Stimulated activated CD8-positive, alpha-beta memory T cell treated with anti-CD3 and anti-CD28 coated beads, Interleukin-7, amount 100 ng/mL, for 48 hours (primary cell): ENCODE data around the gene PCNT.

Experiments used
- DNase-seq, 2 donors: peaks; one replicate each; pipeline ENCODE4 v3.0.0-alpha.2; 2020; ENCODE audit warnings: low read depth in 1 of 2; ENCODE audit errors: extremely low read depth in 1 of 2

Gene PCNT

DNA sequence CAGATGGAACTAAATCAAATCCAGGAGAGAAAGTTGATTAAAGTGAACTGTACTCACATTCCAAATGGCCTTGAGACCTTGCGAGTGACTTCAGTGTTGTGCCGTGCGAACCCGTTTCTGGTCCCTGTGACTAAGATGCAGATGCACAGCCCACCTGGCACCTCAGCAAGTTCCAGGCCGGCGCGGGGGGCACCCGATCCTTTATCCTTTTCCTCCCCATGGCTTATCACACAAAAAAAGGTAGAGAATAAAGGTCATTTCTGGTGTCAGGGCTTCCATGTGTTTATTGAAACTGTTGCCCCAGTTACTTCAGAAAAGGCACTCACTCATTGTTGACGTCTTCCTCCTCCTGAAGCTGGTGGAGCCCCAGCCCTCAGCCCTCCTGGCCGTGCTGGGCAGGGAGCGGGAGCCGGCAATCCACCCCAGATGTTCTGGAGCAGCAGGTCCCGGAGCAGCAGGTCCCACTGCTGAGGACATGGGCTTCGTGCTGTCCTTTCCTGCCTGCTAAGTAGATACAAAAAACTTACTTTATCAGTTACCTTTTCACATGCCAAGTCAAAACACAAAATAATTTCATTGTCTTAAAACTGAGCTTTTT lies 53.0 kb downstream of the PCNT start:
- DNase-seq = no peak

DNA sequence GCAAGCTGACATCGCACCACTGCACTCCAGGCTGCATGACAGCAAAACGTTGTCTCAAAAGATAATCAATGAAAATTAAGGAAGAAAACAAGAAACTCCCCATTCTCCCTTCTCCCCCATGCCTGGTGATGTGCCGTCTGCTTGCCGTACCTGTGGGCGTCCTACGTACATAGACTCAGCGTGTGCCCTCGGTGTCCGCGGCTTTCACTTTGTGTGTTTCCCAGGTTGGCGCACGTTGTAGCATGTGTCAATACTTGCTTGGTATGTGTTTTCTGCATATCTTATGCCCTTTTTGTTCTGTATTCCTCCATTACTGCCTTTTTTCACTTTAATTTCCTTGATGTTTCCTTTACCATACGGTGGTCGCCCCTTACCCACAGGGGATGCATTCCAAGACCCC lies 53.8 kb downstream of the PCNT start:
- no peak for DNase-seq

DNA sequence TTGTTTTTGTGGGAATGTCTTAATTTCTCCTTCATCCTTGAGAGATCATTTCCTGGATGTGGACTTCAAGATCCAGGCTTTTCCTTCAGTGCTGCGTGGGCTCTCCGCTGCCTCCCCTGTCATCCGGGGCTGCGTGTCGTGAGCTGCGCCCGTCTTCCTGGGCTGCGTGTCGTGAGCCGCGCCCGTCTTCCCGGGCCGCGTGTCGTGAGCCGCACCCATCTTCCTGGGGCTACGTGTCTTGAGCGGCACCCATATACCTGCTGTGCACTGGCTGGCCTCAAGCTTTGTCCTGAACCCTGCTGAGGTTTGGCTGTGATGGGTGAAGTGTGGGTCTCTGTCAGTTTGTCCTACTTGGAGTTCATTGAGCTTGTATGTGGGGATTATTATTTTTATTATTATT lies 55.1 kb downstream of the PCNT start:
- no peak for DNase-seq

DNA sequence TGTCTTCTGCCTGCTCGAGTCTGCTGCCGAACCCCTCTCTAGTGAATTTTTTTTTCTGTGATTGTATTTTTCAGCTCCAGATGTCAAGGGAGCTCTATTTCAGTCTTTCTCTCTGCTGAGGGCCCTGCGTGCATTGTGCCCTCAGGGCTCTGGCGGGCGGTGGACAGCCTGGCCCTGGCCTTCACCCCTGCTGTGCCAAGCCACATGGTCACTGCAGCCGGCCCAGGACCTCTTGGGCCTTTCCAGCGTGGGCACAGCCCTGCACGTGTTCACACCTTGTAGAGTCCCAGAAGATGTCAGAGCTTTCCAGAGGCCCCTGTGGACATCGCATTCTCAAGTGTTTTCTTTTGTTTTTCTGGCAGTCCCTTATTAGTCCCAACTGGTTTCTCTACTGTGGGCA lies 55.7 kb downstream of the PCNT start:
- no peak for DNase-seq

DNA sequence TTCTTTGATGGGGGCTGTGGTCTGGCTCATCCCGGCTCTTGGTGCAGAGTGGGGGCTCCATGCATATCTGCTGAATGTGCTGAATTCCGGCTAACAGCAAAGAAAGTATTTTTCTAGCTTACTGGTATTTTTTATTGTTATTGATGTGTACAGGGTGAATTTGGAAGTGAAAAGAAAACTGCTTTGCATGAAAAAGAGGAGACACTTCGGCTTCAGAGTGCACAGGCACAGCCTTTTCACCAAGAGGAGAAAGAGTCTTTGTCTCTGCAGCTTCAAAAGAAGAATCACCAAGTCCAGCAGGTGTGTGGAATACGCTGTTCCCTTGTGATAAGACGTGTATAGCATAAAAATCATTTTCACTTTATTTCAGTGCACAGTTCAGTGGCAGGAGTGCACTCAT lies 57.6 kb downstream of the PCNT start:
- no peak for DNase-seq

DNA sequence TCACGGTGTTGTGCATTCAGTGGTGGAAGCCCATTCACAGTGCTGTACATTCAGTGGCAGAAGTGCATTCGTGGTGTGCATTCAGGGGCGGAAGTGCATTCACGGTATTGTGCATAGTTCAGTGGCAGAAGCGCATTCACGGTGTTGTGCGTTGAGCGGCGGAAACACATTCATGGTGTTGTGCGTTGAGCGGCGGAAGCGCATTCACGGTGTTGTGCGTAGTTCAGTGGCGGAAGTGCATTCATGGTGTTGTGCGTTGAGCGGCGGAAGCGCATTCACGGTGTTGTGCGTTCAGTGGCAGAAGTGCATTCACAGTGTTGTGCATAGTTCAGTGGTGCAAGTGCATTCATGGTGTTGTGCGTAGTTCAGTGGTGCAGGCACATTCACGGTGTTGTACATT lies 60.6 kb downstream of the PCNT start:
- DNase-seq = no peak

DNA sequence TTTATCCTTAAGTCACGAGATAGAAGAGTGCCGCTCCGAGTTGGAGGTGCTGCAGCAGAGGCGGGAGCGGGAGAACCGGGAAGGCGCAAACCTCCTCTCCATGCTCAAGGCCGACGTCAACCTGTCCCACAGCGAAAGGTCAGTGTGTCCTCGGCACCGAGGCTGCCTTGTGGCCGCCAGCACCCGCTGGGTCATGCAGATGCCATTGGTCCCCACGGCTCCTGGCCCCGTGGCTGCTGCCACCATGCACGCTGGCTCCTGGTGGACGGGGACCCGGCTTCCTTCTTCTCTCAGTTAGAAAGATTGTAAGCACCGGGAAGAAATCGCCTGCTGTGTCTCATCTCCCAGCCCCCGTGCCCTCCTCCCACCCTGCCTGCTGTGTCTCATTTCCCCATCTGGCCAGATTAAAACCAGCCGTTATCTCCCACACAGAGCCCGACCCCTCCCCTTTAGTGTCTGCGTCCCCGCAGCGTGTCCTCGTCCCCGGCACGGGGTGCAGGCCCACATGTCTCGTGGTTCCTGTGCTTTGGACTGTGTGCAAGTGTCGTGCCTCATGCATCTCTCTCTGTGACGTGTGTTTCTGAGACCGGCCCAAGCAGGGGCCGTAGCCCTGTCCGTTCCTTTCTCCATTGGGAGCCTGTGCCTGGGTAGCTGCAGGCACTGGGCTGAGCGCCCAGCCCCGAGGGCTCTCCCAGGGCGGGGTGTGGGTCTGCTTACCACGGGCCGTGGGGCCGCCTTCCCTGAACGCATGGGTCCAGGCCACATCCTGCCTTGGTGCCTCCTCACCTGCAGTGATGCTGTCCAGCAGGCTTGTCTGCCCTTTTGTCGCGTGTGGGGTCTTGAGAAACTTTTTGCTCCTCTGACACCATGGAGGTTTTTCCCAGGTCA lies 62.1 kb downstream of the PCNT start:
- no peak for DNase-seq

DNA sequence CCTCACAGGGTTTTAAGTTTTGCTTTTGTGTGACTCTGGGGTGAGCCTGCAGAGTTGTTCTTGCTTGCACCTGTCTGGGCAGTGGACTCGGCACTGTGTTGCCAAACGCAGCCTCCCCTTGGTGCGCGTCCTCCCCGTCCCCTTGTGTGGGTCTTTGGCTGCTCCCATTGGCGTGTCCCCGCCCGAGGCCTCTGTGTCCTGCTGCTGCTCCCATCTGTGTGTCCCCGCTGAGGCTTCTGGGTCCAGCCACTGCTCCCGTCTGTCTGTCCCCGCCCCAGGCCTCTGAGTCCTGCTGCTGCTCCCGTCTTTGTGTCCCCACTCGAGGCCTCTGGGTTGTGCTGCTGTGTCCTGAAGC lies 62.8 kb downstream of the PCNT start:
- DNase-seq = no peak

DNA sequence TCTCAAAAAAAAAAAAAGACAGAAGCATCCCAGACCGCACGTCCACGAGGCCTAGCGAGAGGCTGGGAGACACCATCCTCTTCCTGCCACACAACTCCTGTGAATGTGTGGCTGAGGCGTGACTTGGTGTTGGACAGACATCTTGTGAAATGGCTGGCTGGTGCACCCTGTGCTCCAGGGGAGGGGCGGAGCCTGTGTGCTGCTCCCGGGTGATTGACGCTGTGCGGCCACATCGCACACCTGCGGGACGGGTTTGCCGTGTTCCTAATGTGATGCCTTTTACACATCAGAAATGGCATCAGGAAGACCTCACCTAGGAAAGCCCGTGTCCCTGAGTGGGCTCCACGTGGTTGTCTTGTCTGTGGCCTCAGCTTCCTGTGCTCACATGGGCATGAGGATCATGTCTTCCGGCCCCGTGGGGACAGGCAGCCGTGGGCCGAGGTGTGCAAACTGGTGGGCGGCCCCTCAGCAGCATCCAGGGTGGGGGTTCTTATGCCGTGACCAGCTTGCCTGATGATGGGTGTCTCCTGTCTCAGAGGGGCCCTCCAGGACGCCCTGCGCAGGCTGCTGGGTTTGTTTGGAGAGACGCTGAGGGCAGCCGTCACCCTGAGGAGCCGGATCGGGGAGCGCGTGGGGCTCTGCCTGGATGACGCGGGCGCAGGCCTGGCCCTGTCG lies 64.4 kb downstream of the PCNT start:
- no peak for DNase-seq

DNA sequence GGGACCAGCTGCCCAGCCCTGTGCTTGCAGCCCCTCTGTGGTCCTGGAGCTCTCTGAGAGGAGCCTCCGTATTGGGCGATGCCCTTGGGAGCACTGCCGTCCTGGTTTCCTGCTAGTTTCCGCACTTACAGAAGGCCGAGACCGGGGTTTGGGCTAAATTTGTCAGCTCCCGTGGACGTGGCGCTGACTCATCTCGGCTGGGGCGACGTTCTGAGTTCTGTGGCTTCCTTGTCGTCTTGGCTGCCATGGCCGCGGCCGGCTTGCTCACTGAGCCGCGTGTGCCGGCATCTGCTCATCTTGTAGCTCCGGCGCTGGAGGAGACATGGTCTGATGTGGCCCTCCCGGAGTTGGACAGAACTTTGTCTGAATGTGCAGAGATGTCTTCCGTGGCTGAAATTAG lies 64.9 kb downstream of the PCNT start:
- DNase-seq = no peak

DNA sequence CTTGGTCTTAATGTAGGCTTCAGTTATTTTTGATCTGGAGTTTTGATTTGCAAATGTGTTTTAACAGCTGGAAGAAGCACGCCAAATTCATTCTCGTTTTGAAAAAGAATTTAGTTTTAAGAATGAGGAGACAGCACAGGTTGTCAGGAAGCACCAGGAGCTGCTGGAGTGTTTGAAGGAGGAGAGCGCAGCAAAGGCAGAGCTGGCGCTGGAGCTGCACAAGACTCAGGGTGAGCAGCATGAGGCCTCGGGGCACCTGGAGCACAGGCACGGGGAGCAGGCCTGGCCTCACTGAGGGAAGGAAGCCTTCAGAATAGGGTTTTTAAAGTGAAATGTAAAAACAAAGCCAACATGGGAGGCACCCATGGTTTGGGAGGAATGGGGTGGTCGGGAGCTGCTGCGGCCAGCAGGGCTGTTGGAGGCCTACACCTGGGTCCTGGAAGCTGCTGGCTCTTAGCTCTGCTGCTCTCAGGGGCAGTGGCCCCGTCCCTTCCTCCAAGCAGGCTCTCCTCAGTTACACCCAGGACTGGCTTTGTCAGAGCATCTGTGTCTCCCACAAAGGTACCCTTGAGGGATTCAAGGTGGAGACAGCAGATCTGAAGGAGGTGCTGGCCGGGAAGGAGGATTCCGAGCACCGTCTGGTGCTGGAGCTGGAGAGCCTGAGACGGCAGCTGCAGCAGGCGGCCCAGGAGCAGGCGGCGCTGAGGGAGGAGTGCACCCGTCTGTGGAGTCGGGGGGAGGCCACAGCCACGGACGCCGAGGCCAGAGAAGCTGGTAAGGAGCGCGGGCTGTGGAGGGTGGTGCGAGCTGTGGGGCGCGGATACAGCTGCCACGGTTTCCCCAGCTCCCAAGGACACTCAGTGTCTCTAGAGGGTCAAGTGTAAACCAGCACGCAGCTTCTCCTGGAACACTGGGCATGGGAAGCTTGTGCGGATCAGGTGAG lies 66.9 kb downstream of the PCNT start:
- no peak for DNase-seq

DNA sequence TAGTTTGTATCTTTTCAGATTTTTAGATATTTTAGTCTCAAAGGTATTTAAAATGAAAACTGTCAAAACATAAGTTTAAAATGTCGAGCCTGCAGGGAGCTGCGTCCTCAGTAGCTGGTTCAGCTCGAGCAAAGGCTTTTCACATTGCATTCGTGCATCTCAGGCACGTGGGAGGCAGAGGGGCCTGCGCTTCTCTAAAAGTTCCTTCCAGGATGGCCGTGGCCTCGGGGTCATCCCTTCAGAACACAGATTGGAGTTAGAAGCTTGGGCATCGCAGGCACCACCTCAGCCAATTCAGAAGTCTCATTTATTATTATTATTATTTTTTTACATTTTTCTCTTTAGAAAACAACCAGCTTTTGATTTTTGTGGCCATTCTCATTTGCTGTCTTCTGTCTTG lies 67.8 kb downstream of the PCNT start:
- DNase-seq = no peak

DNA sequence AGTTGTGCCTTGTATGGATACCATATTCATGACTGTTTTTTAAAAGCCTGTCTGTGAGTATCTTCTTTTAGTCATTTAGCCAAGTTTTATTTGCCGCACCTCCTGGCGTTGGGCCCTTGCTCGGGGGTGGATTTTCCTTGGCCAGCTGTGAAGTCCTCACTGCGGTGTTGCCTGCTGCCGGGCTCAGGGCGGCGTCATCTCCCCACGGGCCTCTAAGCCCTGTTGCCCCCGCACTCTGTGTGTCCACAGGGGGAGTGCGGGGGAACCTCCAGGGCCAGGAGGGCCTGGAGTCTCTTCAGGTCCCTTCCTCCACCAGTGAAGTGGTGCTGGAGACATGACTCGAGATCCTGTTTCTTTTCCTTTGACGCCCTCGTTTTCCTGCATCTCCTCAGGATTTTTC lies 69.0 kb downstream of the PCNT start:
- DNase-seq = no peak

DNA sequence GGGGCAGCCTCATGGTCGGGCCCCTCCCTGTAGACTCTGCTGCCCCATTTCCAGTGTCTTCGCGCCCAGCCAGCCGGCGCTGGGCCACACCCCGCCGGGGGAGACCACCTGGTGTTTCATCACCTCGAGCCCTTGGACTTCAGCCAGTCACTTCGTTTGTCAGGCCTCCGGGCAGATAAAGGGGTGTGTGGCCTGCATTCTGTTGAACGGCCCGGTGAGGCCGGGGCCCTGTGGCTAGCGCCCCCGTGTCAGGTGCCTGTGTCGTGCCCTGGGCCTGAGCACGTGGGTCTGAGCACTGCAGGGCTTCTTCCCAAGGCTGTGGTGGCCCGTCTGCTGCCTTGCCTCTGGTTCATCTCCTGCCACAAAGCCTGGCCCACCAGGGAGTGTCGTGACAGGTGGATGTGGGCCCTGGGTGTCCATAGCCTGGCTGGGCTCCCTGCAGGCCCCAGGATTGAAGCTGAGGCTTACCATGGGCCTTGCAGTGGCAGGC lies 69.5 kb downstream of the PCNT start:
- no peak for DNase-seq

DNA sequence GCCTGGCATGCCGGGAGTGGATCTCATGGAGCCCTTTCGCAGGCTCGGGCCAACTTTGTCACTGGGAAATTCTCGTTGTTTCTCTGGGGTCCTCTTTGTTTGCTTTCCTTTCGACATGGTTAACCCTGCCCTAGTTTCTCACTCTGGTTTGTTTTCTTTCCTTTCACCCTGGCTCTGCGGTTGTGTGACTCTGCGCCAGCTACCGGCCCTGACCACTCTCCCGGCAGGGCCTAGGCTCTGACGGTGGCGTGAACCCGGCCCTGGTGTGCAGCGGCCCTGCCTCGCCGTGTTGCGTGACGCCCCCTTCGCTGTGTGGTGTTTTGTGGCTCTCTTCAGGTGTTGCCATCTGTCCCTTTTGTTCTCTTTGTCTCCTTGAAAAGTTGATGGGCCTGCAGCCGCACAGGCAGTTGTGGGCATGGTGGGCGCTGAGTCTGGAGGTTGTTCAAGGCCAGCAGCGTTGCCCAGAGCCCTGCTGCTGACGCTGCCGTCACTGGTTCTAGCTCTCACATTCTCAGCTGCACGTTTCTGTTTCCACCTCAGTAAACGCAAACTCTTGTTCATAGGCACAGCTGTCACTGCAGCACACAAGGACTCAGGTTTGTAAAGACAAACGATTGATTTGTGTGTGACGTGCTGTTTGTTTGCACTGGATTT lies 70.1 kb downstream of the PCNT start:
- DNase-seq = no peak

DNA sequence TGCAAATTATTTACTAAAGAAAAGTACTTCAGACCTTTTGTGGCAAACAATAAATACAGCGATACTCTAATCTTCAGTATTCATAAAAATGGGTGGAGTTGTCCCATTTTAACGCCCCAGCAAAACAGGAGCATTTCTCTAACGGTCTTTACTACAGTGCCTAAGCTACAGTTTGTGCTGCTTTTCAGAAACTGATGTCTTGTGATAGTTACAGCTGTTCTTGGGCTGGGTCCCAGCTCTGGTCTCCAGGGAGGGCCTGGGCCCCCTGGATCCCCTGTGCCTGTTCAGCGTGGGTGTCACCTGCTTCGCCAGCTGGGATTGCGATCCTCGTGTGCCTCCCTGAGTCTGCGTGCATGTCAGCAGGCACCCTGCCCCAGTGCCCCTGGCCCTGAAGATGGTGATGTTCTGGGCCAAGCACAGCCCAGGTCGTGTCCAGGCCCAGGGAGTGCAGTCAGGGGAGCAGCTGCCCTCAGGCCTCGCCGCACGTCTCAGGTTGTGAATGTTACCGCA lies 70.7 kb downstream of the PCNT start:
- DNase-seq = no peak

DNA sequence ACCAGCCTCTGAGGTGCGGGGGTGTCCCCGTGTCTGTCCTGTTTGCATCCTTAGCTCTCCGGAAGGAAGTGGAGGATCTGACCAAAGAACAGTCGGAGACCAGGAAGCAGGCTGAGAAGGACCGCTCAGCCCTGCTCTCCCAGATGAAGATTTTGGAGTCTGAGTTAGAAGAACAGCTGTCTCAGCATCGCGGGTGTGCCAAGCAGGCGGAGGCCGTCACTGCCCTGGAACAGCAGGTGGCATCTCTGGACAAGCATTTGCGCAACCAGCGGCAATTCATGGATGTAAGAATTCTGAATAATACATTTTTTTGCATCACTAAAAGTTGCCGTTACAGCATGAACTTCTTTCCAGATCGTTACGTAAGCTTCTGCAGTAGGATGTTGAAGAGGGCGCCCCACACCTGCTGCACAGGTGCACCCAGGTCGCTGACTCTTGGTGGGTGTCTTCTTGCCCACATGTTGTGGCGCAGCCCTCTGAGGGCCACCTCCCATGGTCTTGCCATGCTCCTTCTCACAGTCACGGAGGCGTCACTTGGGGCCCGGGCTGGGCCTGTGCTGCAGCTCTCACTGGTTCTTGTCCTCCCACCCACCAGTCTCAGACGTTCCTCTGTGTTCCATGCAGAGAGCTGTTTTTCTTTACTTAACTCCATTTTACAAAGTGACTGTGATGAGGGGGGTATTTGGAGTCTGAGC lies 73.4 kb downstream of the PCNT start:
- no peak for DNase-seq

DNA sequence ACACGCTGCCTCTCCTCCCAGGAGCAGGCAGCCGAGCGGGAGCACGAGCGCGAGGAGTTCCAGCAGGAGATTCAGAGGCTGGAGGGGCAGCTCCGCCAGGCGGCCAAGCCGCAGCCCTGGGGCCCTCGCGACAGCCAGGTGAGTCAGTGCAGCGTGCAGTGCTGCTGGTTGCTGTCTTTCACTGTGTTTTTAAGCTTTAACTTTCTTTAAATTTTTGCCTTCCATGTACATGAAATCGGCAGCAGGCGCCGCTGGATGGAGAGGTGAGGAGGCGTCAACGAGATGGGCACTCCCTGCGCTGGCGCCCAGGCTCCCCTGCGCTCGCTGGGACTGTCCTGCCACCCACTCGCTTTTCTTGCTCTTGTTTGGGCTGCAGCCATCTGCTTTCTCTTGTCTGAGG lies 74.0 kb downstream of the PCNT start:
- DNase-seq = no peak

DNA sequence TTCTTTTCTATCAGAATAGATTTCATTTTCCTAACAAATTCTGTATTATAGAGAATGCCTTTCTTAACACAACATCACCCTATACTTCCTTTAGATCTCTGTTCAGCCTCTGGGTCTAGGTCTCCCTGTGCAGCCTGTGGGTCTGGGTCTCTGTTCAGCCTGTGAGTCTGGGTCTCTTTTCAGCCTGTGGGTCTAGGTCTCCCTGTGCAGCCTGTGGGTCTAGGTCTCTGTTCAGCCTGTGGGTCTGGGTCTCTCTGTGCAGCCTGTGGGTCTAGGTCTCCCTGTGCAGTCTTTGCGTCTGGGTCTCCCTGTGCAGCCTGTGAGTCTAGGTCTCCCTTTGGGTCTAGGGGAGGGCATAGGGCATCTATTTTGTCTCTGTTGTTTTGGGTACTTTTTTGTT lies 75.2 kb downstream of the PCNT start:
- no peak for DNase-seq

DNA sequence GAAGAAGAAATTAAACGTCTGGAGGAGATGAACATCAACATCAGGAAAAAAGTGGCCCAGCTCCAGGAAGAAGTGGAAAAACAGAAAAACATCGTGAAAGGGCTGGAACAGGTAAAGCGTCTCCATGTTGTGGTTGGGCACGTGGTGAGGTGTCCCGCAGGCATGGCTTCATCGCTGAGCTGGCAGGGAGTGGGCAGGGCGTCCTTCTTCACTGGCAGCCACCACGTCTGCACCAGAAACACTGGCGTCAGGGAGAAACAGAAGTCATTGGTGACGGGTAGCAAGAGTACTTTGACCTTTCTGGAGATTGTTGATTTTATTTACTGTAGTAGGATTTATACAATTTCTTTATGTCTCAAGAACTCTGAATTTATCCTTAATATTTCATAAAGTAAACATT lies 75.7 kb downstream of the PCNT start:
- DNase-seq = no peak
